HG02678 (cell line): Measurements from ENCODE around the gene ABI3BP.

Source experiments
- ATAC-seq: cut with Tn5 transposase; IDR thresholded peaks from one replicate; pipeline ENCODE4 v1.9.1; 2021; ENCODE audit warnings: mild to moderate bottlenecking, moderate library complexity; ENCODE audit not compliant: unreplicated experiment

The ABI3BP gene

GRCh38 chr3:100781301-100781700 is 211.9 kb downstream of the ABI3BP start:
- ATAC-seq, result no peak

DNA sequence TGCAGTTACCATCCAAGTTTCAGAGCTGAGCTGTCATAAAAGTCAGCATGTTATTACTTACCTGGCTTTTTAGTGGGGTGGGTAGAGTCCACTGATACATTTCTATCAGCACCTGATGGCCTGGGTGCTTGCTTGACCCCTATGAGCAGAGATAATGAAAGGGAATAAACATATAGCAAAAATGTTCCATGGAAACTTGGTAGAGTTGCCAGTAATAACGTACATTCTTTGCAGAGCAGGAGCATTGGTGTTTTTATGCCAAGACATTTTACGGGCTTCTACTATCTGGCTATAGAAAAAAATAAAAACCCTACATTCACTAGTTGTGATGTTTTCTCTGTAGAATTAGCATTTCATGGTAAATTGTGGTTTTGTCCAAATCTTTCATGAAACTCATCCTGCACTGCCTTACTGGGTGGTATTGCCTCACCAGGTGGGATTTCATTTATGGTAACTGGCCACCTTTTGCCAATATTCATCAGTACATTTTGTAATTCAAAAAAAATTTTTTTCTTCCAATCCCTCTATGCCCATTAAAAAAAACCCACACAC is 213.1 kb downstream of the ABI3BP start:
- ATAC-seq, result no peak

DNA sequence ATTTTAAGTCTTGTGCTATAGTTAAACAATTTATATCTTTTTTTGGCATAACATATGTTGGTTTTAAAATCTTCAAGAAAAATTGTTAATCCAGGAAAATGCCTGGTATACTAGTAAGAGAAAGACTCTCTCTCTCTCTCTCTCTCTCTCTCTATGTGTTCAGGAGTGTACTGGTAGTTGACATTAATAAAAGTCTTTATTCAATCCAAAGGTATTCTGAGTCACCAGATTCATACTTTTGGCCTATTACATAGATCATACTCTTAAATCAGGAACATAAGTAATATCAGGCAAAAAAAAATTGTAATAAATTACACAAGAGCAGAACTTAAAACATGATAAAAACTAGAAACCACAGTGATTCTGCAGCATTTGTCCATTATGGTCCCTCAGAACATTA is 213.7 kb downstream of the ABI3BP start:
- no peak for ATAC-seq

GRCh38 chr3:100777271-100777670 is 215.9 kb downstream of the ABI3BP start:
- no peak for ATAC-seq

DNA sequence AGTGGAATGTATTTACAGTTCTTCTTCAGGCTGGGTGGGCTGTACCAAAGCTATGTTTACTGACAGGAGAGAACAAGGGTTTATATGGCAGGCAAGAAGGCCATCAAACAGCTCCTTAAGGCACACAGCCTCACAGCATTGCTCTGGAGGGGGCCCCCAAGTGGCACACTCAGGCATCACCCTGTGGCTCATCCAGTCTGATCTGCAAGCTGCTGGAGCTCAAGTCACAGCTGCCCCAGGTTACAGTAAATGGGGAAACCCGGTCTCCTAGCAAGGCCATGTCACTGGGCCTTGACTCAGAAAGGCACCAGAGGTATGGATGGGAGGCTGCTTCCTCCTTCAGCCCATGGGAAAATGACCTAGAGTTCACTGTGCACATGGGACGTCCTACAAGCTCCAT is 216.5 kb downstream of the ABI3BP start:
- ATAC-seq, result no peak

GRCh38 chr3:100776097-100776729 is 217.0 kb downstream of the ABI3BP start:
- no peak for ATAC-seq

DNA sequence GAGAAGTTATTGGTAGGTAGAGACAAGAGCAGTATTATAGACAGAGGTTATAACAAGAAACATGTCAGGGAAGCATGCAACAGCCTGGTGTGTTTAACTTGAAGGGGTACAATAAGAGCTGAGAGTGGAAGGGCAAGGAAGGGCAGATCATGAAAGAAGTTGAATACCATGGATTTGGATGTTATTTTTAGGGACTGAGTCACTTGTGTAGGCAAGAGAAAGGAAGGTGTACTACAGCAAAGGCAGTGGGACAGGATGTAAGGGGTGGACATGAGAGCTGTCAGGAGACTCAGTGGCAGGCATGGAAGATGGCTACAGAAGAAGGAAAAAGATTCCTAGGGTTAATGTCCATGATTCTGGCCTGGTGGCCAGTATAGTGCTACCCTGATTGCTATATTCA is 217.6 kb downstream of the ABI3BP start:
- no peak for ATAC-seq

GRCh38 chr3:100775226-100775625 is 218.0 kb downstream of the ABI3BP start:
- no peak for ATAC-seq

DNA sequence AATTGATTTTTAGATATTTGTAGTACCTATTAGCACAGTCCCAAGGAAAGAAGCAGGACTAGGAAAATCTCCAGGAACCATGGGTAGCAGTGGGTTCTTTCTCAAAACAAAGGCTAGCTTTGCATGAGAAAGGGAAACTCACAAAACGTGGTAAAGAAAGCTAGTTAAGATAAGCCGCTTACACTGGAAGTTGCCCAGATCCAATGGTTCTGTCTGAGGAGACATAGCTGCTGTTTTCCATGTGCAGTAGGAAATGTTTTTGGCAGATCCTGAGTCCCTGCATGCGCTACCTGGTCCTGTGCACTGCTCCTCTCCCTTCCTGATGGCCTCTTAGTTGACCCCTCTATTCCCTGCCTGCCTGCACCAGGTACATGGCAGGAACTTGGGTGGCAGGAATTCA is 223.5 kb downstream of the ABI3BP start:
- ATAC-seq, result no peak

- ATAC-seq, result no peak
Observed at GRCh38 chr3:100766069-100766468, 227.2 kb downstream of the ABI3BP start.

GRCh38 chr3:100765437-100765975 is 227.7 kb downstream of the ABI3BP start:
- no peak for ATAC-seq

DNA sequence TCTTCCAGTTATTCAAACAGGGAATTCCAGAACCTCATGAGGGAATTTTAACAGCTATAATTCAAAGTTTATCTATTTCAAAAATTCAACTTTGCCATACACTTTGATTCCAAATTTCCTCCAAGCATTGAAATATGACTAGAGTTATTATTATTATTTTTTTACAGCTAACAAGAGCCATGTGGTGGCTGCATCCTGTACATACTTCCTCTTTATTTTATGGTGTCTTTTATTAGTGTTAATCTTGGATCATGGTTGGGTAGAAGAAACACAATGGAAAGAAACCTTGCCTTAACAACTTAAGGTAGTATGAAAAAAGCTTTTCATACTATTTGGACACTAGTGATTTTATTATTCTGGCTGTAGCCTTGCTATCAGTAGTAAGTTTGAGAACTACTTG is 231.3 kb downstream of the ABI3BP start:
- no peak for ATAC-seq

DNA sequence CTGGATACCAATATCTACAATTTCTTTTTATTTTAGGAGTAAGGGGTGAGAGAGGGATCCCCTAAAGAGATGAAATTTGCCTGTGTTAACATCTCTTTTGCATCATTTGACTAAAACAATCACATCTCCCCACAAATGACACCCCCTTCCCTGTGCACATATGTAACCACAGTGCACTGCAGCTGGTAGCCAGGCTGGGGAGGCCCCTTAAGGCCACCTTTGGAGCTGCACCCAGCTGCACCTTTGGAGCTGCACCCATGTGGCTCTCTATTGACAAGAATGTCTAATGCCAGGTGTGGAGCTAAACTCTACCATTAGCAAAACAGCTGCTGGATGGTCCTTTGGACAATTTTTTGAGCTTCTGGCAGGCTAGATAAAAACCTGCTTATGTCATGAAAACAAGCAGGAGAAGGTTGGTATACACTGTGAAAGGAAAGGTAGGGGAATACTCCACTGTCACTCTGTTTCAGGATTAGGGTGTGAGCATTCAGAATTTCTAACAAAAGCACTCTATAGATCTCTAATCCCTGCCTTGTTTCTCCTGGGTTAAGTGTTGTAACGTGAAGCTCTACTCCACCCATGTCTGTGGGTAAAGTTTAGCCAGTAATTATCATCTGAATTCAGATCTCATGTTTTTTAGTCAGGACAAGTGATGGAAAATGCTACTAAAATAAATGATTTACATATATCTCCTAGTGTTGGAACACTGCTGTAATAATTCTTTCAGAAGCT is 231.8 kb downstream of the ABI3BP start:
- peak; percentile 86 for ATAC-seq

- no peak for ATAC-seq
Observed at GRCh38 chr3:100760377-100760776, 232.8 kb downstream of the ABI3BP start.

DNA sequence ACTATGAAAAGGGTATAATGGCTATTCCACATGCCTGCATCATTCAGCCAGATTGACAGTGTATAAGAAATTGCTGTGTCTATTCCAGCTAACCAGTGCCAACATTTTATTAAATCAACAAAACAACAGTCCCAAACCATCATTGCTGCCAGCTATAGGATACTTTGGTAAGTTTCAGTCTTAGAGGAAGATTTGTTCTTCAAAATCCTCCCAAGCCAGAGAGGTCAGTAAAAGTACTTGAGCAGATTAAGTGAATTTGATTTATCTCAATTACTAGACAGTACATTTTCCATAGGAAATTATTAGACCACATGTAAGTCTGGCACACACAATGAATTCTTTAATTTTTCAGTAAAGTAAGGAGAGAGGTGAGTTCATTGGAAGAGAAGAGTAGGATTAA is 233.3 kb downstream of the ABI3BP start:
- ATAC-seq, result no peak

- ATAC-seq, result no peak
Observed at GRCh38 chr3:100759159-100759558, 234.1 kb downstream of the ABI3BP start.

- no peak for ATAC-seq
Observed at GRCh38 chr3:100756441-100756840, 236.8 kb downstream of the ABI3BP start.

DNA sequence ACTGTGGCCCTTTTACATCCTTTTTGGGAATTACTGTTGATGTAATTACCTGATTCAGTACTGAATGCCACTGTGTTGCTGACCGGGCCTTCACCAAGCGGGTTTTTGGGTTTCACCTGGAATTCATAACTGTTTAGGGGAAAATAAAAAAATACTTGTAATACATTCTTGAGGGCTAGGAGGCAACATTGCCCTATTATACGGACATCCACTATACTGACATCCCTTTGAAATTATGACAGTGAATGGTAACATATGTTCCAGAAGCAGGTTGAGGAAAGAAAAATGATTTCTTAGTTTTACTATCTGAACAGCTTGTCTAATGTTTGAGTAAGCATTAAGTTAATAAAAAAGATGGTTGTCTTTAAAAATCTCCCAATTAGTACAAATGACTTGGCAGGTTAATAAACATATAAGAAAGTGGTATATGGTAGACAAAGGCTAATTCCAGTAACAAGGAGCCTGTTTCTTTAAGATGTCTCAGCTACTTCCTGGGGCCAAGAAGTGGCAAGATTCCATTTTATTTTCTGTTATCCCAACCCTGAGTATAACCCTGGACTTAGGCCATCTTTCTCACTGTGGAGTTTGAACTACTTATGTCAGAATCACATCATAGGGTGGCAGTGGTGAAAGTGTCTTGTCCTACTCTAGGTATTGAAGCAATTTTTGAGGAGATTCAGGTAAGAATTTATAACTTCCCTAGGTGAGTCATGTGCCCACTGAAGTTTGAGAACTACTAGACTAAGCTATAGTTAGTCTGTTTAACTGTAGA is 238.5 kb downstream of the ABI3BP start:
- ATAC-seq, result no peak

DNA sequence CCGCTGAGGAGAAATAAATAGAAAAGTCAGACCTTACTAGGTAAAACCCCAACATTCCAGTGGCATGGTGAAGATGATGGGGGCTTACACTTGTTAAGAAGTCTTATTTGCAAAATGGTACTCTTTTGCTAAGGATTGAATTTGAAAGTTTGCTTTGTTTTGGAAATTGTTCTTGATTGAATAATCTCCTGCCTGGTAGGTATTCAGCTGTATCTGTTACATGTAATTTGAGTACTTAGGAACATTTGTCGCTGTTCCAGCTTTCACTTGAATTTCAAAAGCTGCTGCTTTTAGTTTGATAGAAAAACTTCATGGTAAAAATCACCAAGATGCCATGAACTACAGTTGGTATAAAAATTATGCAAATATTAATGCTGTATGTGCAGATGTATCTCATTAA is 239.4 kb downstream of the ABI3BP start:
- no peak for ATAC-seq

GRCh38 chr3:100748967-100749366 is 244.3 kb downstream of the ABI3BP start:
- no peak for ATAC-seq

DNA sequence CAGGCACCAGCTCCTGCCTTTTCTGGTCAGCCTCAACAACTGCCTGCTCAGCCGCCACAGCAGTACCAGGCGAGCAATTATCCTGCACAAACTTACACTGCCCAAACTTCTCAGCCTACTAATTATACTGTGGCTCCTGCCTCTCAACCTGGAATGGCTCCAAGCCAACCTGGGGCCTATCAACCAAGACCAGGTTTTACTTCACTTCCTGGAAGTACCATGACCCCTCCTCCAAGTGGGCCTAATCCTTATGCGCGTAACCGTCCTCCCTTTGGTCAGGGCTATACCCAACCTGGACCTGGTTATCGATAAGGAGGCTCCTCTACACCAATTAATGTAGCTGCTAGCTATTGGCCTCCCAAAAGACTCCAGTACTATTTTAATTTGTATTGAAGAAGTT is 245.0 kb downstream of the ABI3BP start:
- no peak for ATAC-seq
